Astrocyte of the cerebellum (primary cell): Measurements from ENCODE around the gene ZNHIT6.

Experiments used
- DNase-seq: peaks from one replicate; pipeline ENCODE4 v3.0.0-alpha.2; 2011; ENCODE audit warnings: low read depth
- H3K4me3 ChIP-seq: 2 replicates; pipeline ENCODE4 v1.5.1; 2011; ENCODE audit warnings: mild to moderate bottlenecking, low read depth, low read length, moderate library complexity
- in situ Hi-C: cut with HindIII; loops from 2 replicates; pipeline ENCODE4 v1.10.0; 2017; ENCODE audit warnings: low sequenced_read_pairs
- TF ChIP-seq, protein P1 (sequence below): IDR thresholded peaks from 2 replicates; pipeline ENCODE4 v1.5.1; 2012; ENCODE audit warnings: low read length, low read depth, moderate library complexity, mild to moderate bottlenecking; ENCODE audit errors: missing control alignments

Gene ZNHIT6

GRCh38 chr1:85659174-85659573 is 49.1 kb downstream of the ZNHIT6 start:
- TF ChIP-seq, protein P1, sequence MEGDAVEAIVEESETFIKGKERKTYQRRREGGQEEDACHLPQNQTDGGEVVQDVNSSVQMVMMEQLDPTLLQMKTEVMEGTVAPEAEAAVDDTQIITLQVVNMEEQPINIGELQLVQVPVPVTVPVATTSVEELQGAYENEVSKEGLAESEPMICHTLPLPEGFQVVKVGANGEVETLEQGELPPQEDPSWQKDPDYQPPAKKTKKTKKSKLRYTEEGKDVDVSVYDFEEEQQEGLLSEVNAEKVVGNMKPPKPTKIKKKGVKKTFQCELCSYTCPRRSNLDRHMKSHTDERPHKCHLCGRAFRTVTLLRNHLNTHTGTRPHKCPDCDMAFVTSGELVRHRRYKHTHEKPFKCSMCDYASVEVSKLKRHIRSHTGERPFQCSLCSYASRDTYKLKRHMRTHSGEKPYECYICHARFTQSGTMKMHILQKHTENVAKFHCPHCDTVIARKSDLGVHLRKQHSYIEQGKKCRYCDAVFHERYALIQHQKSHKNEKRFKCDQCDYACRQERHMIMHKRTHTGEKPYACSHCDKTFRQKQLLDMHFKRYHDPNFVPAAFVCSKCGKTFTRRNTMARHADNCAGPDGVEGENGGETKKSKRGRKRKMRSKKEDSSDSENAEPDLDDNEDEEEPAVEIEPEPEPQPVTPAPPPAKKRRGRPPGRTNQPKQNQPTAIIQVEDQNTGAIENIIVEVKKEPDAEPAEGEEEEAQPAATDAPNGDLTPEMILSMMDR, result no peak
- in situ Hi-C loops, result no loop called here

DNA sequence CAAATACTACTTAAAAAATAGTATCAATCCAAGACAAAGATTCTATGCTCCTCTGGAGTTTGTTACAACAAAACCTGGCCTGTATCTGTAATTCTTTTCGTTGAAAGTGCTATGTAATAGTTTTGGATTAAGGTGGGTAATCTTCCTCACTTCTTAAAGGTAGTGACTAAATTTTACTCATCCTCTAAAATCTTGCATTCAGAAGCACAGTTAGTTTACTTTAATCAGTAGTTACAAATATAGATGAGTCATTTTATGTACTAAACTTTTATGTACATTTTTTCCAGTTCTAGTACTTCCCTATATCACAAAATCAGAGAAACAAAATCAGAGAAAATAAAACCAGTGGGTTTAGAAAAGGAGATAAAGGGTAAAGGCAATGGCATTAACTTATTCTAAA is 51.3 kb downstream of the ZNHIT6 start:
- DNase-seq, result no peak
- H3K4me3 ChIP-seq, result no peak overlapping the region
- in situ Hi-C loops, result no loop called here
- TF ChIP-seq, protein P1, result no peak

More at GRCh38 chr1:85659174-85659573, 49.1 kb downstream of the ZNHIT6 start:
- no peak for DNase-seq
- H3K4me3 ChIP-seq, result no peak overlapping the region

GRCh38 chr1:85656256-85656655 is 52.0 kb downstream of the ZNHIT6 start:
- TF ChIP-seq, protein P1, result no peak

DNA sequence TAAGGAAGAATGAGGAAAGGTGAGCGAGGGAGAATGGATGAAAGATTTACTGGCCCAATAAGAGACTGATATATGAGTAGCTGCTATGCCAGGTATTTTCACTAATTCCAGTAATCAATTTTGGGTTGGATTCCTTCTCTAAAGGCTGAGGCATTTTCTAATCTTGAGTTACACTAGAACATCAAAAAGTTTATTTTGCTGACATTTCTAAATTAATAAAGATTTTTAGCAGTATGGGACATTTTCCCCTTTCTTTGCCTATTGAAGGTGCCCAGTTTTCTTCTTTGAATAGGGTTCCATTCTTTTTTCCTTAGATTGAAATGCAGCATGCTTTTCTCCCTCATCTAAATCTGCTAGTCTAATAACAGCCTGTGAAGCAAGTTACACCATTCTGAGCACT is 52.9 kb downstream of the ZNHIT6 start:
- no peak for DNase-seq
- no peak overlapping the region for H3K4me3 ChIP-seq
- in situ Hi-C loops, result no loop called here
- TF ChIP-seq, protein P1, result no peak

More at GRCh38 chr1:85656256-85656655, 52.0 kb downstream of the ZNHIT6 start:
- in situ Hi-C loops, result no loop called here
- DNase-seq, result no peak
- no peak overlapping the region for H3K4me3 ChIP-seq

GRCh38 chr1:85654066-85654782 is 54.0 kb downstream of the ZNHIT6 start:
- in situ Hi-C loops, result no loop called here
- DNase-seq, result no peak
- no peak overlapping the region for H3K4me3 ChIP-seq
- TF ChIP-seq, protein P1, result no peak

DNA sequence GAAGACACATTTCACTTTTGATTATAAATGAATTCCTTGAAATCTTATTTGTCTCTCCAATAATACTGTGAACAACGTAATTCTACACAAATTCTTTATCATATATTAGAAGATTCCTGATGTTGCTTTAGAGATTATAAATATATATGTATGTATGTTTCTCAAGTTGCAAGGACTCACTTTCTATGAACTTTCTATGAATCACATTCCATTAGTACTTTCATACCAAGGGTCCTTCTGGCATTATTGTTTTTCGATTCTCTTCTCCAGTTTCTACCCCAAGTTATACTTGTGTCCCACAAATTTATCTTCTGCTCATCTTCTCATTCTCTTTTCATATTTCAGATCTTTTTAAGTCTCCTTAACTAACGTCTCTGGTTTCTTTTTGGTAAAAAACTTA is 55.9 kb downstream of the ZNHIT6 start:
- TF ChIP-seq, protein P1, result no peak
- in situ Hi-C loops, result no loop called here

More for the DNA sequence above, 55.9 kb downstream of the ZNHIT6 start:
- H3K4me3 ChIP-seq, result no peak overlapping the region
- no peak for DNase-seq
